HepG2 (cell line): ENCODE measurements around the gene SLC22A31. TPM values are rescaled to one million over a fixed set of nuclear protein-coding genes. Genes with fewer than 3 reads are reported as not detected.

Source experiments
- ARNT ChIP-seq: fragments of 450-650 bp; IDR thresholded peaks from 2 replicates; pipeline ENCODE4 v1.6.1; 2017
- CAMTA2 ChIP-seq: sonication (generic); formaldehyde crosslinking; IDR thresholded peaks from 2 replicates; pipeline ENCODE4 v1.4.0; 2020; ENCODE audit warnings: mild to moderate bottlenecking, missing genetic modification reagents, borderline replicate concordance
- CBX5 ChIP-seq: sonication (generic); formaldehyde crosslinking; IDR thresholded peaks from 2 replicates; pipeline ENCODE4 v1.4.0; 2020; ENCODE audit warnings: missing genetic modification reagents, borderline replicate concordance
- LBX2 ChIP-seq: sonication (generic); formaldehyde crosslinking; IDR thresholded peaks from 2 replicates; pipeline ENCODE4 v1.5.0; 2020; ENCODE audit warnings: missing genetic modification reagents, mild to moderate bottlenecking, borderline replicate concordance
- NFAT5 ChIP-seq: sonication (generic); formaldehyde crosslinking; IDR thresholded peaks from 2 replicates; pipeline ENCODE4 v1.4.0; 2020; ENCODE audit warnings: missing genetic modification reagents
- PITX1 ChIP-seq: sonication (generic); formaldehyde crosslinking; IDR thresholded peaks from 2 replicates; pipeline ENCODE4 v1.5.1; 2020; ENCODE audit warnings: mild to moderate bottlenecking, missing genetic modification reagents
- RBFOX2 ChIP-seq: fragments of 200-400 bp; formaldehyde crosslinking; IDR thresholded peaks from 2 replicates; pipeline ENCODE4 v1.6.1; 2017; ENCODE audit warnings: low read depth, mild to moderate bottlenecking, low read length
- RFX1 ChIP-seq: fragments of 450-650 bp; IDR thresholded peaks from 2 replicates; pipeline ENCODE4 v1.6.1; 2017
- ZFP1 ChIP-seq: IDR thresholded peaks from 2 replicates; pipeline ENCODE4 v1.6.1; 2016
- ZNF205 ChIP-seq: IDR thresholded peaks from 2 replicates; pipeline ENCODE4 v1.6.1; 2018; ENCODE audit warnings: missing biosample characterization, missing genetic modification reagents
- ZNF460 ChIP-seq: sonication (generic); formaldehyde crosslinking; IDR thresholded peaks from 2 replicates; pipeline ENCODE4 v1.5.1; 2020; ENCODE audit warnings: missing genetic modification reagents, mild to moderate bottlenecking, borderline replicate concordance
- ZNF562 ChIP-seq: sonication (generic); formaldehyde crosslinking; IDR thresholded peaks from 2 replicates; pipeline ENCODE4 v1.8.0; 2022; ENCODE audit warnings: missing genetic modification reagents, borderline replicate concordance
- ZNF646 ChIP-seq: sonication (generic); formaldehyde crosslinking; IDR thresholded peaks from 2 replicates; pipeline ENCODE4 v1.9.0; 2021; ENCODE audit warnings: mild to moderate bottlenecking, missing genetic modification reagents
- ZNF678 ChIP-seq: sonication (generic); formaldehyde crosslinking; IDR thresholded peaks from 2 replicates; pipeline ENCODE4 v1.4.0; 2020; ENCODE audit warnings: mild to moderate bottlenecking, missing genetic modification reagents
- ZNF740 ChIP-seq: sonication (generic); formaldehyde crosslinking; IDR thresholded peaks from 2 replicates; pipeline ENCODE4 v1.4.0; 2020; ENCODE audit warnings: missing genetic modification reagents
- ZSCAN21 ChIP-seq: sonication (generic); formaldehyde crosslinking; IDR thresholded peaks from 2 replicates; pipeline ENCODE4 v1.8.0; 2022; ENCODE audit warnings: mild to moderate bottlenecking, missing genetic modification reagents, moderate library complexity, borderline replicate concordance
- polyA plus RNA-seq, 8 experiments: library from polyadenylated mRNA; depleted of rRNA in 3 of 8; stranded (reverse) in 7 of 8; unstranded in 1 of 8; fragments of >200 nt; fragmentation: Illumina TruSeq in 4 of 8; extraction: Trizol in 4 of 8; gene quantifications; 2 replicates each; pipeline versions ENCODE4 v1.2.1 to v1.2.3, GENCODE V29; 2011 to 2016; ENCODE audit warnings: low read depth in 4 of 8, missing spikeins in 1 of 8, mixed read lengths in 1 of 8; ENCODE audit not compliant: insufficient read depth in 1 of 8
- total RNA-seq, 5 experiments: library from RNA; depleted of rRNA; stranded (reverse); fragments of >200 nt; fragmentation: Illumina TruSeq; extraction: Trizol; gene quantifications; 2 replicates each; pipeline ENCODE4 v1.2.3, GENCODE V29; 2016; ENCODE audit warnings: low read depth in 1 of 5

SLC22A31 gene
- total and polyA plus RNA-seq, 2 of the 13 experiments (the other 11 are each of a cell fraction or from before 2014, with no cell fraction given), result 67.3 to 83.3 TPM

GRCh38 chr16:89197633-89198416, 2.5 kb downstream of the SLC22A31 start (continued):
- peak; percentile 65 for TF ChIP-seq ZNF646 (CRISPR knock-in tag)
- peak; percentile 13; the same call in 1 of the 2 replicates for TF ChIP-seq ZNF740 (CRISPR knock-in tag)
- TF ChIP-seq ARNT, result no peak
- peak; percentile 82 for TF ChIP-seq RBFOX2
- peak; percentile 18; the same call in 1 of the 2 replicates for TF ChIP-seq ZNF678 (CRISPR knock-in tag)
- TF ChIP-seq ZSCAN21 (CRISPR knock-in tag), result peak; percentile 59
- TF ChIP-seq RFX1, result no peak
- TF ChIP-seq ZFP1 (CRISPR knock-in tag), result 0 out of 2 replicates have a peak, but pooled peaks have one; percentile 25
- no peak; the same call in 1 of the 2 replicates for TF ChIP-seq ZNF460 (CRISPR knock-in tag)
- TF ChIP-seq PITX1 (CRISPR knock-in tag), result peak; percentile 87; the same call in 1 of the 2 replicates
- TF ChIP-seq NFAT5 (CRISPR knock-in tag), result no peak
- peak; percentile 82; the same call in 1 of the 2 replicates for TF ChIP-seq CBX5 (CRISPR knock-in tag)
- no peak for TF ChIP-seq CAMTA2 (CRISPR knock-in tag)
- 0 out of 2 replicates have a peak, but pooled peaks have one; percentile 25 for TF ChIP-seq ZNF562 (CRISPR knock-in tag)
- peak; percentile 89; the same call in 1 of the 2 replicates for TF ChIP-seq ZNF205 (CRISPR knock-in tag)
- TF ChIP-seq LBX2 (CRISPR knock-in tag), result no peak
